GM18868 (cell line): ENCODE results near the gene ZNF532.

Experiments
- ATAC-seq: cut with Tn5 transposase; IDR thresholded peaks from one replicate; pipeline ENCODE4 v1.9.1; 2021; ENCODE audit warnings: mild to moderate bottlenecking, moderate library complexity; ENCODE audit not compliant: unreplicated experiment

Gene ZNF532

DNA sequence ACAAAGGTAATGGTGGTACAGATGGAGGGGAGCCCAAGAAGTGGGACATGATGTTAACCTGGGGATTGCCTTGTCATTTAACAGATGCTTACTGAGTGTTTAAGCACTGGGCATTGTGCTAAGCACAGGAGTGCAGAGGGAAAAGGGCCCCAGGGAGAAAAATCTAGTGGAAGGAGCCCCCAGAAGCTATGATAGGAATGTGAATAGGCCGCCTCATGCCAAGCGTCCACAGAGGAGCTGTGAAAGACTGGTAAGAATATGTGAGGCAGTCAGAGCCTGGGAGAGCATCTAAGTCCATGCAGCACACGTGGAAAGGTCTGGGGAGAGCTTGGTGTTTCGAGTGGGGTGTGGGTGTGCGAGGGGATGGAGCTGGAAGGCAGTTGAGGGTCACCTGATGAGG is 5.5 kb downstream of the ZNF532 start:
- ATAC-seq: no peak

GRCh38 chr18:58870621-58871020 is 5.9 kb downstream of the ZNF532 start:
- ATAC-seq: no peak

DNA sequence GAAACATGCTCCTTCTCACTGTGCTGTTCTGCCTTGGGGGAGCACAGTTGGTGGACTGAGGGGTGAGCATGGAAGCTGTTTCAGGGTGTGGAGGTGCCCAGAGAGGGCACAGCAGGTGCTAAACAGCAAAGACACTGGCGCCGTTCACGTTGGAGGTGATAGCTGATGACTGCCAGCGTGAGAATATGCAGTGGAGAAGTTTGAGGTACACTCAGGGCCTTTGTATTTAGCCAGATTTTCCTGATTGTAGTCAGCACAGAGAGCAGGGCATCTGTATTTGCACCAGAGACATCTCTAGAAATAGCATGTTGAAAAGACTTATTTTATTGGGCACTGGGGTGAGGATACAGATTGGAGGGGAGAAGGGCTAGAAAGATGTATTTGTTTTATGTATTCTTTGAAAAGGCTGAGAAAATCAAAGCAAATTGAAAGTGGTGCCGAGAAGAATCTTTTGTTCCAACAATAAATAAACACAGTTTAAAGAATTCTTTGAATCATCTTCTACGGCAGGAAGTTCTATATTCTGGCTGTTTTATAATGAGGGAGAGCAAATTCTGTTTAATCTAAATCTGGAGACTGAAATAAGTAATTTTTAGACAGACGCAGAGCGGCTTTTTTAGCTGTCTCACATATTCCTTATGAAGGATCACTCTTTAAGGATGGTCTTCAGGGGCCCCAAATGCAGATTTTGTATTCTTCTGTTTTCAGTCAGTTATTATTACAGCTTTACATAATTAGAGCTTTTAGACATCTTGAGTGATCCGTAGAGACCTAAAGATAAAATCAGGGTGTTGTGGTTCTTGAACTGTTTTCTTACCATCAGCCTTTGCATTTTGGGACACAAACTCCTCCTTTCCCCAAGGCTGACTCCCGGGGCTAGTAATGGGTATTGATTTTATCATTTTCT is 7.1 kb downstream of the ZNF532 start:
- ATAC-seq: no peak

DNA sequence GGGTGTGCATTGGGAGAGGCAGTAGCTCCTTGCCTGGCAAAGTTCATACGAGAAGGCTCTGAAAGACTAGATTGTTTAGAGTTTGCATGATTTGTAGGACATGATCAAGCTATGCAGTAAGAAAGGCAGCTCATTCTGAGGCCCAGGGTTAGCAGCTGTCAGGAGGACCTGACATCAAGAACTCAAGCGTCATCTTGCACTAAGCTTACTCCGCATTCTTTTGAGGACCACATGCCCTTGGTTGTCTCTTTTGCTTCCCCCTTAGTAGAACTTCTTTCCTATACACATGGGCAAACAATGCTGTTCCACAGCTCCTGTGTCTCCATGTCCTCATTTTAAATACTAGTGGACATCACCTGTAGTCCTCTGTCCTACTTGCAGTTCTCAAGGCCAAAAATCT is 14.0 kb downstream of the ZNF532 start:
- ATAC-seq: no peak

GRCh38 chr18:58881477-58881876 is 16.8 kb downstream of the ZNF532 start:
- ATAC-seq: no peak

GRCh38 chr18:58882044-58882443 is 17.4 kb downstream of the ZNF532 start:
- ATAC-seq: no peak

DNA sequence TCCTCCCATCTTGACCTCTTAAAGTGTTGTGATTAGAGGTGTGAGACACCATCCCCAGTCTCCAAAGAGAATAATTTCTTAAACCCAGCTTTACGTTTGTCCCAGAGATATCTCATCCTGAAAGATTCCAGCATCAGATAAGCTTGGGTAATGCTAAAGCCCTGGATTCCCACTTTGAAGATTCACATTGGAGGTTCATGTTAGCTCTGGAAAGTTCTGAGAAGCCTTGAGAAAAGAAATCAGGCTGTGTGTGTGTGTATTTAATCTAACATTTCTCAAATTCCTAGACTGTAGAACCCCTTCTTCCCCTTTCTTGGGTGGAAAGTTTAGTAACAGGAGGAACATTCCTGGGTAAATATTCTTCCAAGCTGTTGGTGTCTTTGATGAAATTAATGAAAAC is 18.0 kb downstream of the ZNF532 start:
- no peak for ATAC-seq

- ATAC-seq: no peak
Observed at GRCh38 chr18:58884680-58885079, 20.0 kb downstream of the ZNF532 start.

GRCh38 chr18:58886431-58886830 is 21.8 kb downstream of the ZNF532 start:
- no peak for ATAC-seq

DNA sequence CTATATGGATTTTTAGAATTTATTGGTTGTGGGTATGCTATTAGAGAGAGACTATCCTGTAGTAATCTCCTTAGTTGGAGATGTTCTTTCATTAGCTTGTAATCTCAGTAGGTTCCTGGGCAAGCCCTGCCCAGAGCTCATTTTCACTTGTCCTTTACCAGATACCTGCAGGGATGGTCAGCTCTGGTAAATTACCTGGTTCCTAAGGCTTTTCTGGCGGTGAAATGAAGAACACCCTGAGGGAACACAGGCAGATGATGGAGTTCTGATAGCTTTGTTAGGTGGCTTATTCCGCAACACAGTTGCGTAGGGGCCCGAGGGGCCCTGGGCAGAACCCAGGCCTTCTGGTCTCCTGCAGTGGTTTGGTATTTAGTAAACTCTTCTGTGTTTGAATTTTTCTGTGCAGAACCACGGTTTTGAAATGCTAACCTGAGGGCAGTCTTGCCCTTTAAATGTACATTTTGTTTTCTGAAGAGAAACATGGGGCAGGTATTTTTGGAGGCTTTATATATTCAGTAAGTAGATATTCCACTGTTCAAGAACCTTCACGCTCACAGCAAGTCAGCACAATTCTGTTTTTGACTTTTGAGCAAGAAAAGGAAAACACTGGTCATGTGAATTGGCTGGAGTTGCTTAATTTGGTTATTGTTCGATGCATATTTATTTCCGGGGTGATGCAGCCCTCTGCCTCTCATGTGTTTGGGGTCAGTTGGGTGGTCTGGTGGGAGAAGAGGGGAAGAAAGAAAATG is 22.4 kb downstream of the ZNF532 start:
- ATAC-seq: peak; percentile 21

- ATAC-seq: peak; percentile 72
Observed at GRCh38 chr18:58887613-58887963, 22.9 kb downstream of the ZNF532 start.

- ATAC-seq: no peak
Observed at GRCh38 chr18:58891776-58892175, 27.1 kb downstream of the ZNF532 start.

- ATAC-seq: no peak
Observed at GRCh38 chr18:58892488-58892887, 27.8 kb downstream of the ZNF532 start.

GRCh38 chr18:58893388-58894099 is 28.9 kb downstream of the ZNF532 start:
- no peak for ATAC-seq

DNA sequence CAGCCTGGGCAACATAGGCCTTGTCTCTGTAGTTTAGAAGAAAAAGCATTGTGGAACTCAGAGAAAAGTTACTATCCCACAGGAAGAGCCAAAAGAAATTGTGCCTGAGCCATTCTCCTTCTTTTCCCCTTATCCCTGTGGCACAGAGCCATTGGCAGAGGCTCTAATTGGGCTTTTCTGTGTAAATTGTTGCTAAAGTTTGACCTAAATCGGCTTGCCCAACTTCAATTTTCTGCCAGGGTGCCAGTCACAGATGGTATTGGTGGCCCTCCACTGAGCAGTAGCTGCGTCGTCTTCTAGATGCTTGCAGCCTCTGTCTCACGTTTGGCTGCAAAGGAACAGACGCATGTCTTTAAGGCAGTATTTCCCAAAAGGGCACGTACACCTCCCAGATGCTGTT is 30.3 kb downstream of the ZNF532 start:
- no peak for ATAC-seq

DNA sequence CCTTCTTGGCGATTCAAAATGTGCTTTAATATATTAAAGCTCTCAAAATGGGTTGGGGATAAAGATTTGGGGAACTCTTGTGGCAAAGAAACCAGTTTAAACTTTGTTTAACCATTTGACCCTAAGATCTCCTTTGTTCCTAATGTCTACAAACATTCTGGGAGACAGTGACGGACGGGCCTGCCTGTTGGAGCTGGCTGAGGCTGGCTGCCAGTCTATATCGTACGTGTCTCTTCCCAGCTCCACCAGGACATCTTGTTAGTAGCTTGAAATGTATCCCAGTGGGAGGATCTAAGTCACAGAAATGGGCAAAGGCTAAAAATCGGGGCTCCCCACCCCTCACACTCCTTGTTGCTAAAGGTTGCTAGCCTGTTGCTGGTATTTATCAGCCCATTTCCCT is 30.7 kb downstream of the ZNF532 start:
- ATAC-seq: no peak

GRCh38 chr18:58896268-58896667 is 31.6 kb downstream of the ZNF532 start:
- ATAC-seq: peak; percentile 80

DNA sequence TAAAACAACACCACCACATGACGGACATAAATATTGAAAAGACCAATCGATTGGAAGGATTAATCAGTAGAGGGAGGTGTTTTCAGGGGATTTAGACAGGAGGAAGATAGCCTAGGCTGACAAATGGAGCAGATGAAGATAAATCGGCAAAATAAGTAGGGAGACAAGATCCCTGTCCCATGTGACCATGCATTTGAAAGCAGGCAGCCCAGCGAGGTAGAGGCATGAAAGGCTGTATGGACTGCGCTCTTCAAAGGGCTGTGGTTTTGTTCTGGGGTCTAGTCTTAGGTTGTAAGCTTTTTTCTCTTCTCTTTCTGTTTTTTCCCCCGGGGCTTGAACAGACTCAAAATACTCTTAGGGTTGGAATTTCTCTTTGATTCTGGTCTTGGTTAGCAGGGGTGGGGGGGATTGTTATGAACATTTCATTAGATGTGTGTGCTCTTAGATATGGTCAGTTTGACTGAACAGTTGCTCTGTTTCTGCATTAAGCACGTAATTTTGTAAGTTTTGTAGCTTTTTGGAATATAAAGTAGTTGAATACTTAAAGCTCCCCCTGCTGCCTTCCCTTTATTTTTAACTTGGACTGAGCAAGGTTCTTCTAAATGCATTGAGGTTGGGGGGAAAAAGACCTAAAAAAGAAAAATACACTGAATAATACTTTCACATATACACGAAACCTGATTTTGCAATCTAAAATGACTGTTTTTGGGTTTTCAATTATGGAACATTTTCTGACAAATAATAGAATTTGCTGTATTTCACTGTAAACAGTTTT is 32.2 kb downstream of the ZNF532 start:
- ATAC-seq: peak; percentile 51

GRCh38 chr18:58898010-58898799 is 33.5 kb downstream of the ZNF532 start:
- ATAC-seq: no peak

DNA sequence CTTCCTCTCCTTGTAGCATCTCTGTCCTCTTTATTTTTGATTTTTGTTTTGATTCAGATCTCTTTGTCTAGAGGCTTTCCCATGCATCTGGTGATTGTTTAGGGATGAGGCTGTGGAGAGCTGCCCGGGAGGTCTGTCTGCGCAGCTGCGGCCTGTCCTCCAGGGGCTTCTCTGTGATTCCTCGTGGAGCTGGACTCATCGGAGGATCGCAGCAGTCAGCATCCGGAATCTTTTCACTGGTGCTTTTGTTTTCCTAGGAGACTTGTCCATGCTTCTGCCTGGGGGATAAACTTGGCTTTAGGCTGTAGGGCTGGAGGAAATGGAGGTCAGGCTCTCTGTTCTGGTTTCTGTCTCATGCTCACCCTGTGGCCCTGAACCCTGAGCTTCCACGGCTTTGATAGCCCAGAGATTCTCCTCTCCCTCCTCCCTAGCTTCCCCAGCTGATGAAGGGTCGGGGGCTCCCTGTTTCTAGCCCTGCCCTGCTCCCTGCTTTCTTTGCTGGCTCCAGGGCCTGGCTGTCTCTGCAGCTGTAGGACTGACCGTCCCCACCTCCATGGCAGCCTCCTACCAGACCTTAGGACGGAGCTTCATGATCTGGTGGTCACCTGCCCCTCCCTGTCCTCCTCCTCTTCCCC is 35.5 kb downstream of the ZNF532 start:
- no peak for ATAC-seq
